CD14-positive monocyte (primary cell): ENCODE data around the gene HOXC9. TPM values are rescaled to one million over a fixed set of nuclear protein-coding genes. Genes with fewer than 3 reads are reported as not detected.
A peak's percentile ranks its signal among the peaks of the same experiment; 100 is the strongest.

Source experiments
- DNase-seq, 3 donors: peaks; one replicate each; pipeline ENCODE4 v3.0.0-alpha.2; 2011 to 2022
- H2AFZ ChIP-seq: 2 replicates; pipeline ENCODE4 v1.6.0; 2012; ENCODE audit warnings: mild to moderate bottlenecking, low read depth, low read length, inconsistent platforms; ENCODE audit not compliant: insufficient read depth, poor library complexity, severe bottlenecking
- H3K27ac ChIP-seq, 2 donors: 1 replicate in 1 of 2; 2 replicates in 1 of 2; pipeline ENCODE4 v1.5.1; 2012 to 2013; ENCODE audit warnings: low read length in 2 of 2, control low read depth in 1 of 2, inconsistent platforms in 1 of 2, low read depth in 1 of 2, mild to moderate bottlenecking in 1 of 2
- H3K27me3 ChIP-seq, 2 donors: one replicate each; pipeline versions ENCODE4 v1.6.0 to v1.6.1; 2011 to 2013; ENCODE audit warnings: low read length in 2 of 2; ENCODE audit not compliant: control insufficient read depth in 2 of 2, insufficient read depth in 2 of 2
- H3K36me3 ChIP-seq, 2 donors: replicated peaks in 1 of 2; 1 replicate in 1 of 2; 2 replicates in 1 of 2; pipeline versions ENCODE4 v1.5.1 to v1.6.1; 2012 to 2013; ENCODE audit warnings: low read length in 2 of 2, control low read depth in 1 of 2, inconsistent platforms in 1 of 2, mild to moderate bottlenecking in 1 of 2; ENCODE audit not compliant: insufficient read depth in 2 of 2, control insufficient read depth in 1 of 2
- H3K4me1 ChIP-seq, 2 donors: 1 replicate in 1 of 2; 2 replicates in 1 of 2; pipeline versions ENCODE4 v1.5.1 to v1.6.1; 2012 to 2013; ENCODE audit warnings: low read length in 2 of 2, control low read depth in 1 of 2, inconsistent platforms in 1 of 2, mild to moderate bottlenecking in 1 of 2, moderate library complexity in 1 of 2; ENCODE audit not compliant: insufficient read depth in 2 of 2, control insufficient read depth in 1 of 2
- H3K4me2 ChIP-seq: replicated peaks from 2 replicates; pipeline ENCODE3; 2012; ENCODE audit warnings: low read length, moderate library complexity, mild to moderate bottlenecking; ENCODE audit not compliant: poor library complexity, severe bottlenecking; ENCODE audit errors: extremely low read depth
- H3K4me3 ChIP-seq, 3 experiments: fragments of 200-600 bp in 1 of 3; sonication (generic) in 1 of 3; replicated peaks in 1 of 3; 1 replicate in 2 of 3; 2 replicates in 1 of 3; pipeline ENCODE4 v1.5.1; 2011 to 2013; ENCODE audit warnings: low read length in 3 of 3, mild to moderate bottlenecking in 3 of 3, control low read depth in 2 of 3, low read depth in 2 of 3, inconsistent platforms in 1 of 3, moderate library complexity in 1 of 3
- H3K79me2 ChIP-seq: 2 replicates; pipeline ENCODE4 v1.6.0; 2012; ENCODE audit warnings: mild to moderate bottlenecking, control low read depth, inconsistent platforms, low read length, moderate library complexity; ENCODE audit not compliant: insufficient read depth
- H3K9ac ChIP-seq: 2 replicates; pipeline ENCODE4 v1.6.0; 2017; ENCODE audit warnings: low read length, mild to moderate bottlenecking; ENCODE audit not compliant: insufficient read depth, poor library complexity, severe bottlenecking
- H3K9me3 ChIP-seq, 2 donors: replicated peaks in 1 of 2; 1 replicate in 1 of 2; 2 replicates in 1 of 2; pipeline versions ENCODE4 v1.5.1 to v1.6.1; 2012 to 2013; ENCODE audit warnings: low read length in 2 of 2, control low read depth in 1 of 2; ENCODE audit not compliant: control insufficient read depth in 1 of 2, insufficient read depth in 1 of 2
- H4K20me1 ChIP-seq: 2 replicates; pipeline ENCODE4 v1.6.0; 2012; ENCODE audit warnings: mild to moderate bottlenecking, low read length, control low read depth, moderate library complexity; ENCODE audit not compliant: insufficient read depth
- H3K27ac Mint-ChIP-seq, 7 donors: one replicate each; pipeline ENCODE4 v1.8.0; 2020; ENCODE audit warnings: mild to moderate bottlenecking in 7 of 7, mixed read lengths in 7 of 7, moderate library complexity in 6 of 7, inconsistent platforms in 2 of 7
- H3K27me3 Mint-ChIP-seq, 3 donors: one replicate each; pipeline ENCODE4 v1.8.0; 2021 to 2022; ENCODE audit warnings: low read depth in 3 of 3, mild to moderate bottlenecking in 3 of 3, mixed read lengths in 3 of 3, moderate library complexity in 3 of 3, inconsistent platforms in 1 of 3
- H3K36me3 Mint-ChIP-seq, 2 donors: one replicate each; pipeline ENCODE4 v1.8.0; 2020; ENCODE audit warnings: mixed read lengths in 2 of 2, inconsistent platforms in 1 of 2, mild to moderate bottlenecking in 1 of 2
- H3K4me1 Mint-ChIP-seq: one replicate; pipeline ENCODE4 v1.8.0; 2020; ENCODE audit warnings: mild to moderate bottlenecking, mixed read lengths
- H3K4me3 Mint-ChIP-seq, 2 donors: one replicate each; pipeline ENCODE4 v1.8.0; 2020; ENCODE audit warnings: mild to moderate bottlenecking in 2 of 2, mixed read lengths in 2 of 2, moderate library complexity in 1 of 2
- H3K9me3 Mint-ChIP-seq, 7 donors: one replicate each; pipeline ENCODE4 v1.8.0; 2020 to 2022; ENCODE audit warnings: mixed read lengths in 7 of 7, mild to moderate bottlenecking in 6 of 7, moderate library complexity in 6 of 7, inconsistent platforms in 2 of 7
- CTCF ChIP-seq: fragments of 200-600 bp; IDR thresholded peaks from one replicate; pipeline ENCODE4 v1.8.0; 2022; ENCODE audit warnings: antibody characterized with exemption, mild to moderate bottlenecking
- WGBS: methylation state at CpG from one replicate; pipeline ENCODE4 v1.1.5; 2013; ENCODE audit warnings: missing lambda C conversion rate; ENCODE audit not compliant: insufficient coverage; 5-methylcytosine and 5-hydroxymethylcytosine counted together
- intact Hi-C, 2 donors: fragments of 100-400 bp; cut with micrococcal nuclease; formaldehyde crosslinking; loops; one replicate each; pipeline versions ENCODE4 v1.15.0 to v1.15.1; 2023
- polyA plus RNA-seq, 3 donors: library from polyadenylated mRNA; depleted of rRNA in 1 of 3; unstranded in 2 of 3; stranded (reverse) in 1 of 3; fragments of 300-500 nt in 2 of 3; fragments of >200 nt in 1 of 3; fragmentation: Illumina TruSeq in 2 of 3; gene quantifications; 1 replicate in 2 of 3; 2 replicates in 1 of 3; pipeline ENCODE4 v1.2.3, GENCODE V29; 2012 to 2021

The HOXC9 gene
- polyA plus RNA-seq, 3 donors = not detected

GRCh38 chr12:54010972-54011664 lies 11.2 kb downstream of the HOXC9 start:
- no peaks in the 10 kb centered on the region for H4K20me1 ChIP-seq
- H3K4me1 Mint-ChIP-seq = peaks cover 34% of the 10 kb centered on the region
- peaks cover 5 to 10% of the 10 kb centered on the region in 2 donors for H3K36me3 Mint-ChIP-seq
- WGBS = 17% methylated on average over 7 of the region's 17 CpGs
- H3K4me2 ChIP-seq = peak overlapping the region; percentile 3
- H3K4me1 ChIP-seq = peaks cover 14% of the 10 kb centered on the region in 2 donors
- H3K4me3 Mint-ChIP-seq = peak overlapping the region; percentile 9 to 81
- no peak for TF ChIP-seq CTCF
- peaks cover 2 to 49% of the 10 kb centered on the region in 2 donors for H3K9me3 ChIP-seq
- no peak overlapping the region for H3K27ac Mint-ChIP-seq
- no peak overlapping the region for H3K9ac ChIP-seq
- no peaks in the 10 kb centered on the region for H3K36me3 ChIP-seq
- no peak overlapping the region for H2AFZ ChIP-seq
- no peak overlapping the region for H3K27ac ChIP-seq
- no peak overlapping the region for H3K4me3 ChIP-seq
- no peak for DNase-seq
- H3K27me3 Mint-ChIP-seq = peaks cover 97 to 98% (median 98%) of the 10 kb centered on the region in 3 donors
- intact Hi-C loops = no loop called here
- peaks cover 90 to 99% of the 10 kb centered on the region in 2 donors for H3K27me3 ChIP-seq
- H3K79me2 ChIP-seq = no peaks in the 10 kb centered on the region
- H3K9me3 Mint-ChIP-seq = peaks cover 0 to 41% (median 13%) of the 10 kb centered on the region in 7 donors

- DNase-seq = no peak
- H3K4me1 ChIP-seq = peaks cover 6% of the 10 kb centered on the region in 2 donors
- peaks cover 28% of the 10 kb centered on the region for H3K4me1 Mint-ChIP-seq
- peak overlapping the region in 1 of 7 donors; percentile 60 for H3K27ac Mint-ChIP-seq
- H3K4me3 ChIP-seq = no peak overlapping the region
- no peaks in the 10 kb centered on the region for H3K36me3 ChIP-seq
- H3K9me3 ChIP-seq = peaks cover under 1 to 46% of the 10 kb centered on the region in 2 donors
- H3K27ac ChIP-seq = no peak overlapping the region
- H3K4me2 ChIP-seq = no peak overlapping the region
- peaks cover 0 to 45% (median 11%) of the 10 kb centered on the region in 7 donors for H3K9me3 Mint-ChIP-seq
- no peaks in the 10 kb centered on the region for H4K20me1 ChIP-seq
- TF ChIP-seq CTCF = no peak
- intact Hi-C loops = no loop called here
- peaks cover 93 to 99% of the 10 kb centered on the region in 2 donors for H3K27me3 ChIP-seq
- peak overlapping the region in 1 of 2 donors; percentile 81 for H3K4me3 Mint-ChIP-seq
- WGBS = no CpG with 5 or more reads among the region's 14 CpGs
- H3K79me2 ChIP-seq = no peaks in the 10 kb centered on the region
- H3K36me3 Mint-ChIP-seq = peaks cover 3 to 6% of the 10 kb centered on the region in 2 donors
- no peak overlapping the region for H2AFZ ChIP-seq
- H3K27me3 Mint-ChIP-seq = peaks cover 97 to 98% (median 98%) of the 10 kb centered on the region in 3 donors
- H3K9ac ChIP-seq = no peak overlapping the region
Observed at GRCh38 chr12:54011665-54012532, 11.9 kb downstream of the HOXC9 start.
